H1 (cell line): ENCODE results near the gene TNP2. TPM values are rescaled to one million over a fixed set of nuclear protein-coding genes. Genes with fewer than 3 reads are reported as not detected.

Experiments
- BRCA1 ChIP-seq: IDR thresholded peaks from 2 replicates; pipeline ENCODE4 v1.6.1; 2012; ENCODE audit warnings: low read depth, low read length, improper control_type of control experiment
- JUND ChIP-seq: IDR thresholded peaks from 2 replicates; pipeline ENCODE4 v1.6.1; 2011; ENCODE audit warnings: mild to moderate bottlenecking, improper control_type of control experiment, low read length
- POLR2AphosphoS5 ChIP-seq: IDR thresholded peaks from 2 replicates; pipeline ENCODE4 v1.6.1; 2011; ENCODE audit warnings: low read depth, low read length
- RBBP5 ChIP-seq: IDR thresholded peaks from 2 replicates; pipeline ENCODE4 v1.7.1; 2012; ENCODE audit warnings: low read depth, mild to moderate bottlenecking, inconsistent platforms, low read length, moderate library complexity, borderline replicate concordance
- SRF ChIP-seq: IDR thresholded peaks from 2 replicates; pipeline ENCODE4 v1.6.1; 2011; ENCODE audit warnings: mild to moderate bottlenecking, low read depth, low read length, moderate library complexity
- polyA plus RNA-seq, 7 experiments: library from polyadenylated mRNA; depleted of rRNA in 3 of 7; stranded (reverse) in 5 of 7; unstranded in 2 of 7; fragments of >200 nt in 5 of 7; fragments of 200-250 nt in 2 of 7; gene quantifications; 1 replicate in 5 of 7; 2 replicates in 1 of 7; 4 replicates in 1 of 7; pipeline versions ENCODE4 v1.2.1 to v1.2.3, GENCODE V29; 2011 to 2013; ENCODE audit warnings: missing spikeins in 2 of 7, mixed read lengths in 2 of 7
- total RNA-seq: library from RNA; stranded (reverse); fragmentation: NEBNext Ultra II Directional; extraction: Animal tissue kit (Norgen Biotek cat#: 25700); gene quantifications from 2 replicates; pipeline ENCODE4 v1.2.1, GENCODE V29; 2021
- TF ChIP-seq, protein P1 (sequence below): fragments of 300-600 bp; sonication (generic); IDR thresholded peaks from 2 replicates; pipeline ENCODE4 v1.7.1; 2012; ENCODE audit warnings: low read length, moderate library complexity, mild to moderate bottlenecking, inconsistent platforms; ENCODE audit not compliant: insufficient replicate concordance
- TF ChIP-seq, protein P2 (sequence below): IDR thresholded peaks from 2 replicates; pipeline ENCODE4 v1.6.1; 2012; ENCODE audit warnings: inconsistent platforms

The TNP2 gene
- total and polyA plus RNA-seq, 2 of the 8 experiments (the other 6 are each of a cell fraction or from before 2014, with no cell fraction given), result not detected

GRCh38 chr16:11280616-11281522, 11.7 kb upstream of the TNP2 start, which contains the start of gene PRM1 (continued):
- TF ChIP-seq, protein P1, sequence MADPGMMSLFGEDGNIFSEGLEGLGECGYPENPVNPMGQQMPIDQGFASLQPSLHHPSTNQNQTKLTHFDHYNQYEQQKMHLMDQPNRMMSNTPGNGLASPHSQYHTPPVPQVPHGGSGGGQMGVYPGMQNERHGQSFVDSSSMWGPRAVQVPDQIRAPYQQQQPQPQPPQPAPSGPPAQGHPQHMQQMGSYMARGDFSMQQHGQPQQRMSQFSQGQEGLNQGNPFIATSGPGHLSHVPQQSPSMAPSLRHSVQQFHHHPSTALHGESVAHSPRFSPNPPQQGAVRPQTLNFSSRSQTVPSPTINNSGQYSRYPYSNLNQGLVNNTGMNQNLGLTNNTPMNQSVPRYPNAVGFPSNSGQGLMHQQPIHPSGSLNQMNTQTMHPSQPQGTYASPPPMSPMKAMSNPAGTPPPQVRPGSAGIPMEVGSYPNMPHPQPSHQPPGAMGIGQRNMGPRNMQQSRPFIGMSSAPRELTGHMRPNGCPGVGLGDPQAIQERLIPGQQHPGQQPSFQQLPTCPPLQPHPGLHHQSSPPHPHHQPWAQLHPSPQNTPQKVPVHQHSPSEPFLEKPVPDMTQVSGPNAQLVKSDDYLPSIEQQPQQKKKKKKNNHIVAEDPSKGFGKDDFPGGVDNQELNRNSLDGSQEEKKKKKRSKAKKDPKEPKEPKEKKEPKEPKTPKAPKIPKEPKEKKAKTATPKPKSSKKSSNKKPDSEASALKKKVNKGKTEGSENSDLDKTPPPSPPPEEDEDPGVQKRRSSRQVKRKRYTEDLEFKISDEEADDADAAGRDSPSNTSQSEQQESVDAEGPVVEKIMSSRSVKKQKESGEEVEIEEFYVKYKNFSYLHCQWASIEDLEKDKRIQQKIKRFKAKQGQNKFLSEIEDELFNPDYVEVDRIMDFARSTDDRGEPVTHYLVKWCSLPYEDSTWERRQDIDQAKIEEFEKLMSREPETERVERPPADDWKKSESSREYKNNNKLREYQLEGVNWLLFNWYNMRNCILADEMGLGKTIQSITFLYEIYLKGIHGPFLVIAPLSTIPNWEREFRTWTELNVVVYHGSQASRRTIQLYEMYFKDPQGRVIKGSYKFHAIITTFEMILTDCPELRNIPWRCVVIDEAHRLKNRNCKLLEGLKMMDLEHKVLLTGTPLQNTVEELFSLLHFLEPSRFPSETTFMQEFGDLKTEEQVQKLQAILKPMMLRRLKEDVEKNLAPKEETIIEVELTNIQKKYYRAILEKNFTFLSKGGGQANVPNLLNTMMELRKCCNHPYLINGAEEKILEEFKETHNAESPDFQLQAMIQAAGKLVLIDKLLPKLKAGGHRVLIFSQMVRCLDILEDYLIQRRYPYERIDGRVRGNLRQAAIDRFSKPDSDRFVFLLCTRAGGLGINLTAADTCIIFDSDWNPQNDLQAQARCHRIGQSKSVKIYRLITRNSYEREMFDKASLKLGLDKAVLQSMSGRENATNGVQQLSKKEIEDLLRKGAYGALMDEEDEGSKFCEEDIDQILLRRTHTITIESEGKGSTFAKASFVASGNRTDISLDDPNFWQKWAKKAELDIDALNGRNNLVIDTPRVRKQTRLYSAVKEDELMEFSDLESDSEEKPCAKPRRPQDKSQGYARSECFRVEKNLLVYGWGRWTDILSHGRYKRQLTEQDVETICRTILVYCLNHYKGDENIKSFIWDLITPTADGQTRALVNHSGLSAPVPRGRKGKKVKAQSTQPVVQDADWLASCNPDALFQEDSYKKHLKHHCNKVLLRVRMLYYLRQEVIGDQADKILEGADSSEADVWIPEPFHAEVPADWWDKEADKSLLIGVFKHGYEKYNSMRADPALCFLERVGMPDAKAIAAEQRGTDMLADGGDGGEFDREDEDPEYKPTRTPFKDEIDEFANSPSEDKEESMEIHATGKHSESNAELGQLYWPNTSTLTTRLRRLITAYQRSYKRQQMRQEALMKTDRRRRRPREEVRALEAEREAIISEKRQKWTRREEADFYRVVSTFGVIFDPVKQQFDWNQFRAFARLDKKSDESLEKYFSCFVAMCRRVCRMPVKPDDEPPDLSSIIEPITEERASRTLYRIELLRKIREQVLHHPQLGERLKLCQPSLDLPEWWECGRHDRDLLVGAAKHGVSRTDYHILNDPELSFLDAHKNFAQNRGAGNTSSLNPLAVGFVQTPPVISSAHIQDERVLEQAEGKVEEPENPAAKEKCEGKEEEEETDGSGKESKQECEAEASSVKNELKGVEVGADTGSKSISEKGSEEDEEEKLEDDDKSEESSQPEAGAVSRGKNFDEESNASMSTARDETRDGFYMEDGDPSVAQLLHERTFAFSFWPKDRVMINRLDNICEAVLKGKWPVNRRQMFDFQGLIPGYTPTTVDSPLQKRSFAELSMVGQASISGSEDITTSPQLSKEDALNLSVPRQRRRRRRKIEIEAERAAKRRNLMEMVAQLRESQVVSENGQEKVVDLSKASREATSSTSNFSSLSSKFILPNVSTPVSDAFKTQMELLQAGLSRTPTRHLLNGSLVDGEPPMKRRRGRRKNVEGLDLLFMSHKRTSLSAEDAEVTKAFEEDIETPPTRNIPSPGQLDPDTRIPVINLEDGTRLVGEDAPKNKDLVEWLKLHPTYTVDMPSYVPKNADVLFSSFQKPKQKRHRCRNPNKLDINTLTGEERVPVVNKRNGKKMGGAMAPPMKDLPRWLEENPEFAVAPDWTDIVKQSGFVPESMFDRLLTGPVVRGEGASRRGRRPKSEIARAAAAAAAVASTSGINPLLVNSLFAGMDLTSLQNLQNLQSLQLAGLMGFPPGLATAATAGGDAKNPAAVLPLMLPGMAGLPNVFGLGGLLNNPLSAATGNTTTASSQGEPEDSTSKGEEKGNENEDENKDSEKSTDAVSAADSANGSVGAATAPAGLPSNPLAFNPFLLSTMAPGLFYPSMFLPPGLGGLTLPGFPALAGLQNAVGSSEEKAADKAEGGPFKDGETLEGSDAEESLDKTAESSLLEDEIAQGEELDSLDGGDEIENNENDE, result no peak
- TF ChIP-seq SRF (peak; percentile 95), POLR2AphosphoS5 (no peak), JUND (no peak), RBBP5 (no peak), BRCA1 (no peak)
- TF ChIP-seq, protein P2, sequence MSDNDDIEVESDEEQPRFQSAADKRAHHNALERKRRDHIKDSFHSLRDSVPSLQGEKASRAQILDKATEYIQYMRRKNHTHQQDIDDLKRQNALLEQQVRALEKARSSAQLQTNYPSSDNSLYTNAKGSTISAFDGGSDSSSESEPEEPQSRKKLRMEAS, result peak; percentile 19; the same call in 1 of the 2 replicates
